GM19239 (cell line): ENCODE data around the gene TRMT10A.

Source experiments
- DNase-seq: peaks from one replicate; pipeline ENCODE4 v3.0.0; 2011; ENCODE audit warnings: low spot score; ENCODE audit not compliant: insufficient read length
- FAIRE-seq: peaks from 2 replicates; lab custom pipeline; 2011; peaks lifted over from hg19 to GRCh38; lab: Jason Lieb, UNC

The TRMT10A gene

GRCh38 chr4:99563310-99564186 is at the start of gene TRMT10A:
Gene TRMT10A (minus strand): TSS chr4:99564039. CDS start chr4:99559338, 4,701 bp downstream.
- DNase-seq (peak; percentile 46), FAIRE-seq (peak; percentile 95)

GRCh38 chr4:99612704-99613103 is 48.9 kb upstream of the TRMT10A start:
- DNase-seq, result no peak
- FAIRE-seq, result no peak

- FAIRE-seq, result no peak
- no peak for DNase-seq
These were observed 48.4 kb upstream of the TRMT10A start for GRCh38 chr4:99612281-99612680.

- DNase-seq (no peak), FAIRE-seq (no peak)
These were observed 46.9 kb upstream of the TRMT10A start for GRCh38 chr4:99610605-99611175.

GRCh38 chr4:99608417-99608816 is 44.6 kb upstream of the TRMT10A start:
- FAIRE-seq (no peak), DNase-seq (no peak)

GRCh38 chr4:99606716-99607115 is 42.9 kb upstream of the TRMT10A start:
- FAIRE-seq (no peak), DNase-seq (no peak)

- DNase-seq (no peak), FAIRE-seq (peak; percentile 35)
These were observed 31.0 kb upstream of the TRMT10A start for GRCh38 chr4:99594818-99595217.

- no peak for FAIRE-seq
These were observed 30.2 kb upstream of the TRMT10A start for GRCh38 chr4:99593781-99594641.

GRCh38 chr4:99591757-99592156 is 27.9 kb upstream of the TRMT10A start:
- DNase-seq, result no peak
- no peak for FAIRE-seq

More at GRCh38 chr4:99593781-99594641, 30.2 kb upstream of the TRMT10A start:
- DNase-seq, result no peak

GRCh38 chr4:99587803-99588202 is 24.0 kb upstream of the TRMT10A start:
- no peak for DNase-seq
- no peak for FAIRE-seq

- DNase-seq (no peak), FAIRE-seq (no peak)
These were observed 23.5 kb upstream of the TRMT10A start for GRCh38 chr4:99587309-99587708.

GRCh38 chr4:99586797-99587196 is 23.0 kb upstream of the TRMT10A start:
- FAIRE-seq, result no peak
- no peak for DNase-seq

GRCh38 chr4:99586322-99586721 is 22.5 kb upstream of the TRMT10A start:
- DNase-seq (no peak), FAIRE-seq (no peak)

GRCh38 chr4:99585516-99585915 is 21.7 kb upstream of the TRMT10A start:
- DNase-seq (no peak), FAIRE-seq (no peak)

GRCh38 chr4:99578714-99579113 is 14.9 kb upstream of the TRMT10A start:
- FAIRE-seq, result no peak
- DNase-seq, result no peak

GRCh38 chr4:99574530-99575324 is 10.9 kb upstream of the TRMT10A start, which contains the start of gene MTTP:
Gene MTTP (plus strand): TSS chr4:99574824. CDS start chr4:99574910, 86 bp downstream.
- peak; percentile 95 for FAIRE-seq
- no peak for DNase-seq

GRCh38 chr4:99573735-99574368 is 10.0 kb upstream of the TRMT10A start:
- peak; percentile 78 for FAIRE-seq
- no peak for DNase-seq

- DNase-seq (no peak), FAIRE-seq (no peak)
These were observed 8.8 kb upstream of the TRMT10A start for GRCh38 chr4:99572527-99573240.

GRCh38 chr4:99571883-99572282 is 8.0 kb upstream of the TRMT10A start:
- DNase-seq (no peak), FAIRE-seq (no peak)
